Stimulated activated CD4-positive, alpha-beta T cell treated with anti-CD3 and anti-CD28 coated beads, Interleukin-2, amount 100 ng/mL, for 4 hours (primary cell): ENCODE data around the gene RIPOR2.
A peak's percentile ranks its signal among the peaks of the same experiment; 100 is the strongest.

Experiments used
- DNase-seq: peaks from one replicate; pipeline ENCODE4 v3.0.0-alpha.2; 2020; ENCODE audit warnings: low read depth

Gene RIPOR2

GRCh38 chr6:24875534-24875901, 60.2 kb downstream of the RIPOR2 start:
- DNase-seq = no peak

- no peak for DNase-seq
Measured at GRCh38 chr6:24874776-24875533, 60.8 kb downstream of the RIPOR2 start.

- DNase-seq = no peak
Measured at GRCh38 chr6:24874128-24874527, 61.6 kb downstream of the RIPOR2 start.

GRCh38 chr6:24872779-24873178, 63.0 kb downstream of the RIPOR2 start:
- DNase-seq = no peak

- no peak for DNase-seq
Measured at GRCh38 chr6:24868765-24869164, 67.0 kb downstream of the RIPOR2 start.

- DNase-seq = no peak
Measured at GRCh38 chr6:24867104-24867703, 68.6 kb downstream of the RIPOR2 start.

- DNase-seq = no peak
Measured at GRCh38 chr6:24865161-24865560, 70.6 kb downstream of the RIPOR2 start.

GRCh38 chr6:24864343-24864742, 71.4 kb downstream of the RIPOR2 start:
- DNase-seq = no peak

GRCh38 chr6:24861934-24862333, 73.8 kb downstream of the RIPOR2 start:
- DNase-seq = no peak

- DNase-seq = no peak
Measured at GRCh38 chr6:24859608-24860200, 76.1 kb downstream of the RIPOR2 start.

- DNase-seq = no peak
Measured at GRCh38 chr6:24859132-24859531, 76.6 kb downstream of the RIPOR2 start.

GRCh38 chr6:24858177-24858653, 77.5 kb downstream of the RIPOR2 start:
- no peak for DNase-seq

GRCh38 chr6:24856901-24857670, 78.7 kb downstream of the RIPOR2 start:
- no peak for DNase-seq

- no peak for DNase-seq
Measured at GRCh38 chr6:24856246-24856599, 79.5 kb downstream of the RIPOR2 start.

- DNase-seq = peak; percentile 64
Measured at GRCh38 chr6:24855395-24856245, 80.1 kb downstream of the RIPOR2 start.

GRCh38 chr6:24854077-24854666, 81.6 kb downstream of the RIPOR2 start:
- no peak for DNase-seq

- no peak for DNase-seq
Measured at GRCh38 chr6:24851086-24851485, 84.7 kb downstream of the RIPOR2 start.

- DNase-seq = no peak
Measured at GRCh38 chr6:24849713-24850112, 86.0 kb downstream of the RIPOR2 start.

- DNase-seq = no peak
Measured at GRCh38 chr6:24848461-24848860, 87.3 kb downstream of the RIPOR2 start.

- no peak for DNase-seq
Measured at GRCh38 chr6:24847402-24847801, 88.4 kb downstream of the RIPOR2 start.

- DNase-seq = no peak
Measured at GRCh38 chr6:24845578-24845977, 90.2 kb downstream of the RIPOR2 start.
